Testis (tissue), 3 donors: ENCODE data around the gene STRIP1. TPM values are rescaled to one million over a fixed set of nuclear protein-coding genes. Genes with fewer than 3 reads are reported as not detected.

Source experiments
- DNase-seq: peaks from one replicate; pipeline ENCODE4 v3.0.0-alpha.2; 2019
- H3K27ac ChIP-seq, 2 donors: fragments of 200-600 bp; sonication (generic); one replicate each; pipeline ENCODE4 v1.5.1; 2019
- H3K27me3 ChIP-seq: fragments of 200-600 bp; sonication (generic); one replicate; pipeline ENCODE4 v1.5.1; 2019
- H3K36me3 ChIP-seq: fragments of 200-600 bp; sonication (generic); one replicate; pipeline ENCODE4 v1.5.1; 2017; ENCODE audit warnings: low read depth; ENCODE audit errors: missing control alignments
- H3K4me1 ChIP-seq: fragments of 200-600 bp; sonication (generic); one replicate; pipeline ENCODE4 v1.5.1; 2019
- H3K4me3 ChIP-seq, 2 donors: fragments of 200-600 bp; sonication (generic); one replicate each; pipeline ENCODE4 v1.5.1; 2017 to 2019
- H3K9me3 ChIP-seq: fragments of 200-600 bp; sonication (generic); one replicate; pipeline ENCODE4 v1.5.1; 2017
- CTCF ChIP-seq, 3 experiments: fragments of 450-650 bp in 2 of 3; fragments of 200-600 bp in 1 of 3; sonication (generic) in 1 of 3; IDR thresholded peaks; one replicate each; pipeline ENCODE4 v1.5.1; 2016 to 2019; ENCODE audit warnings: antibody characterized with exemption in 3 of 3, mild to moderate bottlenecking in 2 of 3, moderate library complexity in 1 of 3
- POLR2A ChIP-seq: fragments of 450-650 bp; IDR thresholded peaks from one replicate; pipeline ENCODE4 v1.6.1; 2017; ENCODE audit warnings: antibody characterized with exemption, mild to moderate bottlenecking, moderate library complexity
- WGBS, 2 donors: methylation state at CpG; one replicate each; pipeline ENCODE4 v1.1.5; 2018; 5-methylcytosine and 5-hydroxymethylcytosine counted together
- intact Hi-C: fragments of 100-400 bp; cut with DNase I; formaldehyde crosslinking; loops from one replicate; pipeline ENCODE4 v1.15.1; 2023; ENCODE audit warnings: low total_unique reads
- polyA plus RNA-seq: library from polyadenylated mRNA; stranded (reverse); fragments of 350-450 nt; fragmentation: Illumina TruSeq; extraction: RNeasy Lipid Tissue Mini Kit (QIAGEN cat#74804); gene quantifications from one replicate; pipeline ENCODE4 v1.2.3, GENCODE V29; 2014; ENCODE audit warnings: low read depth, low replicate concordance; ENCODE audit not compliant: insufficient read depth
- total RNA-seq, 2 donors: library from RNA; depleted of rRNA; stranded (reverse); fragments of >200 nt; gene quantifications; one replicate each; pipeline ENCODE4 v1.2.3, GENCODE V29; 2016

Gene STRIP1
- total and polyA plus RNA-seq, 3 donors from 2014 or later = 49.9 to 103 (median 85.8) TPM

DNA sequence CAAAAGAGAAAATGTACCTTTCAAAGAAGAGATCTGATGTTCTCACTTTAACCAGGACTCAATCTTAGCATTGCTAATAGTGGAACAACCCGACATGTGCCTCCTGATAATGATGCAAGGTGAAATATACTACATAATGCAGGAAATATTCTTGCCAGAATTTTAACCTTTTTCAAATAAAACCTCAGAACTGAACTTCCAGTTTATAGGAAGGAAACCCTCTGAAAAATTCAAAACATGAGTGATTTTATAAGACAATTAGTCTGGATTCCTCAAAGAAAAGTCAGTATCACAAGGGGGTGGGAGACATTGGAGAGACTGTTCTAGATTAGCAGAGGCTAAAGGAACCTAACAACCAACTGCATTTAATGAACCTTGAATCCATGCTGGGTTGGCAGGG, 31.7 kb upstream of the STRIP1 start:
- no peaks in the 10 kb centered on the region for H3K36me3 ChIP-seq
- H3K4me3 ChIP-seq = no peak overlapping the region
- H3K27me3 ChIP-seq = no peaks in the 10 kb centered on the region
- WGBS, 2 donors = 91 to 92% methylated on average over 1 of the region's 1 CpG
- H3K4me1 ChIP-seq = peaks cover 16% of the 10 kb centered on the region
- TF ChIP-seq POLR2A = no peak
- TF ChIP-seq CTCF (IDR thresholded peaks at IDR 0.05) = no peak
- no peak overlapping the region for H3K27ac ChIP-seq
- no peaks in the 10 kb centered on the region for H3K9me3 ChIP-seq
- no peak for DNase-seq
- intact Hi-C loops = no loop called here

DNA sequence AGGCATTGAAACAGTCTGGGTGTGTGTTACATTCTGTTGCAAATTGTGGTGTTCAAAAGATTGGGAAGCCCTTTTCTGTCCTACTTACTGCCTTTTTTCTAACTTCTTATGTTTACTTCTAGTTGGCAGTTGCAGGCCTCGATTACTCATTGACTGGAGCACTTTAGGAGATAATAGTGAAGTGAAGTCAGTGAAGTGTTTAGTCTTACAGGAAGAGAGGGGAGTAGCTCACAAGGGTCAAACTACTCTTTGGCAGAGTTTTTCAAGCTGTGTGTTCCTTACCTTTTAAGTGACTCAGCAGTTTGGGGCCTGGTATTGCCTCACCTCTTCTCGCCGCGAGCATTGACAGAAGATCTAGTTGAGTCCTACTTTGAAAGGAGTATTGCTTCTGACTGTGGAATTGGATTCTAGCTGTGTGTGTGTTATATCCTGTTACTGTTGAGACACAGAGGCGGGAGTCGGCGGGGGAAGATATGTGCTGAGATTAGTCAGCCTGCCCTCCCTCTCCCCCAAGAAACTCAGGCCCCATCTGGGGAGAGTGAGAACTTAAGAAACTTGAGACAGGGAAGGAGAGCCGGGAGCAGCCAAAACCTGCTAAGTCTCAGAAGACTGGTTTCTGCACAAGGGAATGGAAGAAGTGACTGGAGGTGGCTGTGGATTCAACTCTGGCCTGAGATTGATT, 30.5 kb upstream of the STRIP1 start:
- intact Hi-C loops = no loop called here
- TF ChIP-seq POLR2A (no peak), CTCF (IDR thresholded peaks at IDR 0.05) (no peak)
- peaks cover 15% of the 10 kb centered on the region for H3K4me1 ChIP-seq
- no peaks in the 10 kb centered on the region for H3K9me3 ChIP-seq
- no peaks in the 10 kb centered on the region for H3K36me3 ChIP-seq
- 47 to 51% methylated on average over 8 of the region's 8 CpGs for WGBS, 2 donors
- peak overlapping the region; percentile 21 to 55 for H3K27ac ChIP-seq
- H3K27me3 ChIP-seq = no peaks in the 10 kb centered on the region
- peak; percentile 43 for DNase-seq
- no peak overlapping the region for H3K4me3 ChIP-seq

DNA sequence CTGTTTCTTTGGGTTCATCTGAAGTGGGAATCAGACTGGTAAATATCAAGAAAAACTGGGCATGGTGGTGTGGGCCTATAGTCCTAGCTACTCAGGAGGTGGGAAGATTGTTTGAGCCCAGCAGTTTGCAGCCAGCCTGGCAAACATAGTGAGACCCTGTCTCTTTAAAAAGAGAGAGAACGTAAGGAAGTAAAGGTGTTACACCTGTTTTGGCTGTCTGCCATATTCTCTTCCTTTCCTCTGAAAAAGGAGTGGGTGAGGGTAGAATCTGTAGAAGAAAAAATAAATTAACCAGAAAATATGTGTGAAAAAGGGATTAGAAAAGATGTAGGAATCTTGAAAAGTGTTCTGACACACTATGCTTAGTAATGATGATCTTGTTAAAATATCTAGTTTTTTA, 29.8 kb upstream of the STRIP1 start:
- DNase-seq = no peak
- Histone ChIP-seq H3K9me3 (no peaks in the 10 kb centered on the region), H3K36me3 (no peaks in the 10 kb centered on the region), H3K27me3 (no peaks in the 10 kb centered on the region), H3K27ac (peak overlapping the region in 1 of 2 donors; percentile 21), H3K4me3 (no peak overlapping the region), H3K4me1 (peaks cover 15% of the 10 kb centered on the region)
- TF ChIP-seq POLR2A (no peak), CTCF (IDR thresholded peaks at IDR 0.05) (no peak)
- 70 to 77% methylated on average over 1 of the region's 1 CpG for WGBS, 2 donors
- intact Hi-C loops = no loop called here

GRCh38 chr1:110005971-110006370, 28.5 kb upstream of the STRIP1 start:
- no peak overlapping the region for H3K27ac ChIP-seq
- no peaks in the 10 kb centered on the region for H3K9me3 ChIP-seq
- no peak for DNase-seq
- no peaks in the 10 kb centered on the region for H3K36me3 ChIP-seq
- H3K4me1 ChIP-seq = peaks cover 15% of the 10 kb centered on the region
- no peak overlapping the region for H3K4me3 ChIP-seq
- no peaks in the 10 kb centered on the region for H3K27me3 ChIP-seq
- intact Hi-C loops = no loop called here
- TF ChIP-seq POLR2A = no peak

DNA sequence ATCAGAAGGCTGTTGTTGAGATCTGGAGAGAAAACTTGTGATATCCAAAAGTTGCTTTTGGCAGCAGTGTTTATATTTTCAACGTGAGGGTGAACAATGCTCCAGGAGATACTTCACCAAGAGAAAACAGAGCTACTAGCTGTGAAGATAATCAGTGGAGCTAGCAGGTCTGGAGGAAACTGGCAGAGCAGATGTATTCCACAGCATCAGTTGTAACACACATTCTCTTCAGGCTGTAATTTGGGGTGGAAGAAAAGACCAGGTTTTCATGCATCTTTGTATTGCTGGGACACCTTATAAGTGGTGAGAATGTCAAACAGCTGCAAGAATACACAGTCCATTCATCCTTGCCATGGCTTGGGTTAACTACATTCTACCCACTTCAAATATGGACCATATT, 27.9 kb upstream of the STRIP1 start:
- H3K9me3 ChIP-seq = no peaks in the 10 kb centered on the region
- H3K4me1 ChIP-seq = peaks cover 15% of the 10 kb centered on the region
- no peak overlapping the region for H3K4me3 ChIP-seq
- intact Hi-C loops = no loop called here
- no peak for TF ChIP-seq CTCF (IDR thresholded peaks at IDR 0.05)
- no peak for TF ChIP-seq POLR2A
- H3K27ac ChIP-seq = no peak overlapping the region
- H3K27me3 ChIP-seq = no peaks in the 10 kb centered on the region
- no peak for DNase-seq
- 17 to 31% methylated on average over 1 of the region's 1 CpG for WGBS, 2 donors
- H3K36me3 ChIP-seq = no peaks in the 10 kb centered on the region
